Measurements from ENCODE around the gene IQCN.

IQCN gene

GRCh38 chr19:18287836-18288772 is 13.9 kb upstream of the IQCN start:
- no peak for DNase-seq

GRCh38 chr19:18286973-18287635 is 12.9 kb upstream of the IQCN start:
- no peak for DNase-seq

- DNase-seq, result no peak
Observed at GRCh38 chr19:18284712-18285360, 10.6 kb upstream of the IQCN start.

- DNase-seq, result no peak
Observed at GRCh38 chr19:18283338-18283737, 9.1 kb upstream of the IQCN start.

GRCh38 chr19:18282788-18283141 is 8.5 kb upstream of the IQCN start:
- DNase-seq, result no peak

- peak in 14 of 58 donors; percentile 46 to 98 (median 58) for DNase-seq
Observed at GRCh38 chr19:18282021-18282787, 8.0 kb upstream of the IQCN start.

GRCh38 chr19:18281082-18282020 is 7.1 kb upstream of the IQCN start, which contains the start of gene JUND:
Gene JUND (minus strand): TSS chr19:18281622. CDS start chr19:18281484, 138 bp downstream.
- peak; percentile 69 to 99 (median 97) for DNase-seq

GRCh38 chr19:18280247-18281081 is 6.2 kb upstream of the IQCN start:
- DNase-seq, result peak in 55 of 58 donors; percentile 6 to 82 (median 59)

GRCh38 chr19:18279516-18280246 is 5.4 kb upstream of the IQCN start:
- peak; percentile 23 to 96 (median 88) for DNase-seq

GRCh38 chr19:18279266-18279515 is 4.9 kb upstream of the IQCN start:
- DNase-seq, result no peak

GRCh38 chr19:18278521-18279265 is 4.4 kb upstream of the IQCN start:
- peak in 4 of 58 donors; percentile 2 to 47 (median 24) for DNase-seq

GRCh38 chr19:18274781-18275356 is 617 bp upstream of the IQCN start:
- peak in 55 of 58 donors; percentile 8 to 86 (median 66) for DNase-seq

- DNase-seq, result no peak
Observed at GRCh38 chr19:18273561-18274218, 562 bp downstream of the IQCN start.

- DNase-seq, result no peak
Observed at GRCh38 chr19:18271433-18271841, 2.8 kb downstream of the IQCN start.

GRCh38 chr19:18270326-18270725 is 3.9 kb downstream of the IQCN start:
- no peak for DNase-seq

GRCh38 chr19:18269070-18269723 is 5.1 kb downstream of the IQCN start:
- DNase-seq, result no peak
